Measurements from ENCODE around the gene ARHGEF25.
"Not testable (repeated sequence)": the region's sequence is repeated elsewhere in the genome, so short reads cannot be mapped to it uniquely, and the experiment has no call there.

The ARHGEF25 gene

GRCh38 chr12:57638096-57638495 is 26.9 kb downstream of the ARHGEF25 start:
- DNase-seq = no peak

- DNase-seq = no peak
Observed at GRCh38 chr12:57640175-57641042, 29.2 kb downstream of the ARHGEF25 start.

DNA sequence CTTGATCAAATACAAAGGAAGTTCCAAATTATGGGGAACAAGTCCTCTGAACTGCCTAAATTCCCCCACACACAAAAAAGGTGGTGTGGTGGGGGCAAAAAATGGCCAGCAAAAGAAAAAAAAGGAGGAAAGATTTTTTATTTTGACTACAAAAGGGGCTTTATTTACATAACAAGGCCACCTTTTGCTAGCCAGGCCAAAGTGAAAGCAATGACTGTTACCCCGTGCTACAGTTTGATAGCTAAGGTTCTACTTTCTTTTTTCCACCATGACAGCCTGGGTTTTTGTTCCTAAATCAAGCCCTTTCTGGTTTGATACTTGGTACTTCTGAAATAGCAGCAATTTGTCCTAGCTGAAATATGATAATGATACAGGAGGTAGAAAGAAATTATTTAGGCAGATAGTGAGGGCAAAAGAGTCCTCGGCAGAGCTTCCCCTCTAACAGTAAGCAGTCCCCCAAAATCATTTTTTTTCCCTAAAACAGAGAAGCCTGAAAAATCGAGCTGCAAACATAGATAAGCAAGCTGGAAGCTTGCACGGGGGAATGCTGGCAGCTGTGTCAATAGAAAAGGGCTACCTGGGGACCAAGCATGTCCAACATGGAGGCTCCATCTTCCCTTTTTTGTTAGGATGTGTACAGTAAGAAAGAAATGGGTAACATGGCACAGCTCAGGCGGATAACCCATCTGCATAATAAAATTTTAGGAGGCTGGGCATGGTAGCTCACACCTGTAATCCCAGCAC is 30.6 kb downstream of the ARHGEF25 start:
- no peak for DNase-seq

DNA sequence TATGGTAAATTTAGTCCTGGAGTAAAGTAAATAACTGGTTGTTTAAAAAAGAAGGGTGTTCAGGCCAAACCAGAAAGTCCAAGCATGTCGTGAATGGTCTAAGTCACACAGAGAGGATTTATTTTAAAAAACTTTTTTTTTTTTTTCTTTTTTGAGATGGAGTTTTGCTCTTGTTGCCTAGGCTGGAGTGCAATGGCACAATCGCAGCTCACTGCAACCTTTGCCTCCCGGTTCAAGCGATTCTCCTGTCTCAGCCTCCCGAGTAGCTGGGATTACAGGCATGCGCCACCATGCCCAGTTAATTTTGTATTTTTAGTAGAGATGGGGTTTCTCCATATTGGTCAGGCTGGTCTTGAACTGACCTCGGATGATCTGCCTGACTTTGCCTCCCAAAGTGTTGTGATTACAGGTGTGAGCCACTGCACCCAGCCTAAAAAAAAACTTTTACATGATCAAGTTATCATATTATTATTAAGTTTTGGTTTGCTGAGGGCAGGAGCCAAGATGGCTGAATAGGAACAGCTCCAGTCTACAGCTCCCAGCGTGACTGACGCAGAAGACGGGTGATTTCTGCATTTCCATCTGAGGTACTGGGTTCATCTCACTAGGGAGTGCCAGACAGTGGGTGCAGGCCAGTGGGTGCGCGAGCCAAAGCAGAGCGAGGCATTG is 34.9 kb downstream of the ARHGEF25 start:
- DNase-seq = not testable (repeated sequence)

GRCh38 chr12:57646659-57647049 is 35.4 kb downstream of the ARHGEF25 start:
- not testable (repeated sequence) for DNase-seq

DNA sequence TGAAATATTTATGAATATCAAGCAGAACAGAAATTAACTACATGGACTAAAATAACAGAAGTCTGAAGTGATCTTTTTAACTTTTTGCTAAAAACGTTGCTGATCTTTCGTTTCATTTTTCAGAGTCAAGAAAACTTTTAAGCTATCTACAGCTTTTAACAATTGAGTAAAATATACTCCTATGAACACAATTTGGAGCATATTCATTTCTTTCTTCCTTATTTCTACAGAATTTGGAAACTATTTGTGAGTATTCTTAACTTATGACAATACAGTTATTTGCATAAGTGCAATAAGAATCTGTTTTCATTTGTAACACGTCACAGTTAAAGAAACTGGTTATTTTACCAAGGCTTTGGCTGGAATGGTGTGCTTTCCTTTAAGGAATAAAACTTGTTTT is 42.8 kb downstream of the ARHGEF25 start:
- no peak for DNase-seq

DNA sequence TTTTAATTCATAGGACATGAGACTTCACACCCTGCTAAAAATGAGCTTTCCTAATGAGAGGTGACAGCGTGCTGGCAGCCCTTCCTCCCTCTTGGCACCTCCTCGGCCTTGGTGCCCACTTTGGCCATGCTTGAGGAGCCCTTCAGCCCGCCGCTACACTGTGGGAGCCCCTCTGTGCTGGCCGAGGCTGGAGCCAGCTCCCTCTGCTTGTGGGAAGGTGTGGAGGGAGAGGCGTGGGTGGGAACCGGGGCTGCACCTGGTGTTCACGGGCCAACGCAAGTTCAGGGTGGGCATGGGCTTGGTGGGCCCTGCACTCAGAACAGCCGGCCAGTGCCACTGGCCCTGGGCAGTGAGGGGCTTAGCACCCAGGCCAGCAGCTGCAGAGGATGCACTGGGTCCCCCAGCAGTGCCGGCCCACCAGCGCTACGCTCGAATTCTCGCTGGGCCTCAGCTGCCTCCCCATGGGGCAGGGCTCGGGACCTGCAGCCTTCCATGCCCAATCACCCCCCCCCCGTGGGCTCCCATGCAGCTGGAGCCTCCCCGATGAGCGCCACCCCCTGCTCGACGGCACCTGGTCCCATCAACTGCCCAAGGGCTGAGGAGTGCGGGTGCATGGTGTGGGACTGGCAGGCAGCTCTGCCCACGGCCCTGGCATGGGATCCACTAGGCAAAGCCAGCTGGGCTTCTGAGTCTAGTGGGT is 44.5 kb downstream of the ARHGEF25 start:
- DNase-seq = no peak

- not testable (repeated sequence) for DNase-seq
Observed at GRCh38 chr12:57656408-57656807, 45.2 kb downstream of the ARHGEF25 start.

- no peak for DNase-seq
Observed at GRCh38 chr12:57657744-57658143, 46.5 kb downstream of the ARHGEF25 start.

DNA sequence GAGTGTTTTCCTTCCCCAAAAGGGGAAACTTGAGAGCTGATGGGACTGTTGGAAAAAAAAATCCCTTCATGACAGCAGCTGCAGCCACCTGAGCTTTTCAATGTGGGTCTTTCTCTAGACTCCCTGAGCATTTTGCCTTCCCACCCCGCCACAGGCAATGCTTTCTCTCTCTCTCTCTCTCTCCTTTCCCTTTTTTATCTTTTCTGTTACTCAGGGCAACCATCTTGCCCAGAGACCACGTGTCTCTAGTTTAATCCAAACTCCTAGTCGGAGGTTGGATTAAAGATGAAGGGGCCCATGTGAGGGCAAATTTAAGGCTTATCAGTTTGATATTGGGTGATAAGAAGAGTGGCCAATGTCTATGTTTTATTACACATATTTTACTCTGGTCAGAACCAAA is 47.7 kb downstream of the ARHGEF25 start:
- no peak for DNase-seq

GRCh38 chr12:57661376-57661775 is 50.1 kb downstream of the ARHGEF25 start:
- DNase-seq = no peak

DNA sequence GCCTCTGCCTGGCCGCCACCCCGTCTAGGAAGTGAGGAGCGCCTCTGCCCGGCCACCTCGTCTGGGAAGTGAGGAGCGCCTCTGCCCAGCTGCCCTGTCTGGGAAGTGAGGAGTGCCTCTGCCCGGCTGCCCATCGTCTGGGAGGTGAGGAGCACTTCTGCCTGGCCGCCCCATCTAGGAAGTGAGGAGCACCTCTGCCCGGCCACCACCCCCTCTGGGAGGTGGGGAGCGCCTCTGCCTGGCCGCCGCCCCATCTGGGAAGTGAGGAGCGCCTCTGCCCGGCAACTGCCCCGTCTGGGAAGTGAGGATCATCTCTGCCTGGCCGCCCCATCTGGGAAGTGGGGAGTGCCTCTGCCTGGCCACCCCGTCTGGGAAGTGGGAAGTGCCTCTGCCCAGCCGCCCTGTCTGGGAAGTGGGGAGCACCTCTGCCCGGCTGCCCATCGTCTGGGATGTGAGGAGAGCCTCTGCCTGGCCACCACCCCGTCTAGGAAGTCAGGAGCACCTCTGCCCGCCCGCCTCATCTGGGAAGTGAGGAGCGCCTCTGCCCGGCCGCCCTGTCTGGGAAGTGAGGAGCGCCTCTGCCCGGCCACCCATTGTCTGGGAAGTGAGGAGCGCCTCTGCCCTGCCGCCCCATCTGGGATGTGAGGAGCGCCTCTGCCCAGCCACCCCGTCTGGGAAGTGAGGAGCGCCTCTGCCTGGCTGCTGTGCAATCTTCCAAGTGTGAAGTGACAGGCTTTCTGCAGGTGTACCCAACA is 54.0 kb downstream of the ARHGEF25 start:
- not testable (repeated sequence) for DNase-seq
